GM19452 (cell line): Measurements from ENCODE around the gene SLC4A9.
"Not testable (repeated sequence)": the region's sequence is repeated elsewhere in the genome, so short reads cannot be mapped to it uniquely, and the experiment has no call there.

Experiments used
- ATAC-seq: cut with Tn5 transposase; IDR thresholded peaks from one replicate; pipeline ENCODE4 v1.9.1; 2021; ENCODE audit not compliant: unreplicated experiment

Gene SLC4A9

DNA sequence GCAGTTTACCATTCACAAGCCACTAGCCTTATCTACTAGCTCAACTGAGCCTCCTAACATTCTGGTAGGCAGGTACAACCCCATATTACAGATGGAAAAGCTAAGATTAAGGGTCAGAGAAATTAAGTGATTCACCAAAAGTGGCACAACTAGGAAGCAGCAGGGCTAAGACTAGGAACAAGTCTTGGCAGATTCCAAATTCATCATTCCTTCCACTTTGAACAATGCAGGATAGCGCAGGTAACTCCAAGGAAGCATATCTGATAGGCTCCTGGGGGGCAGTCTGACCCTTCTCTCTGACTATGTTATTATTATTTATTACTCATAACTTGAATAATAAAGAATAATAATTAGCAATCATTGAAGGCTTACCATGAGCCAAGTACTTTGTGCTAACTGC lies 22.1 kb upstream of the SLC4A9 start:
- no peak for ATAC-seq

DNA sequence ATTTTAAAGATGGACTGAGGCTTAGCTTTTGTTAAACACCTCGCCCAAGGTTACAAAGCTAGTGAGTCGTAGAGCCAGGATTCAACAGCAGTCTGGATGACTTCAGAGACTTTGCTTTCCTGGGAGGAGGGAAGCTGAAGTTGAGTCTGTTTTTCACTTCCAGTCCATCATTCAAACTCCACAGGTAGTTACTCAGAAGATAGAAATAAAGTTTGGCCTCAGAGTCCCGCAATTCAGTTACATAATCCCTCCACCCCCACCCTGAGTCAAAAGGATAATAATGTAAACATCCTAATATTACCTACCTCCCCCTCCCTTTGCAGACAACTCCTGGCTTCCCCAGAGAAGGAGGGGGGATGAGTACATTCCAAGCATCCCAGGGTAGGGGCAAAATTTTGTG lies 21.7 kb upstream of the SLC4A9 start:
- no peak for ATAC-seq

DNA sequence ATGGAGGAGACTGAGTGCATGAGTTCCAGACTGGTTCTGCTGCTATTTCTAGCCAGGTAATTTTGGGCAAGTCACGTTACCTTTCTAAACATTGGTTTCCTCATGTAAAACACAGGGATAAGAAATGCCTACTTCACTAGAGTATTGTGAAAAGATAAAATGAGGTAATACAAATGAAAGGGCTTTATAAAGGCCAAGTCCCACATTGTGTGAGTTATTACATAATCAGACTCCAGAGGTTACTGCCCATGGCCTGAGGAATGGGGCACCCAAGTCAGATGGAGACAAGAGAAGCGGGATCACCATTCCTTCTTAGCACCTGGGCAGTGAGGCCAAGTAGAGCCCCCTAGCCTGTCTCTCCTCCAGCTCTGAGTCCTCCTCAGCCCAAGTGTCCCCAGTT lies 21.1 kb upstream of the SLC4A9 start:
- no peak for ATAC-seq

DNA sequence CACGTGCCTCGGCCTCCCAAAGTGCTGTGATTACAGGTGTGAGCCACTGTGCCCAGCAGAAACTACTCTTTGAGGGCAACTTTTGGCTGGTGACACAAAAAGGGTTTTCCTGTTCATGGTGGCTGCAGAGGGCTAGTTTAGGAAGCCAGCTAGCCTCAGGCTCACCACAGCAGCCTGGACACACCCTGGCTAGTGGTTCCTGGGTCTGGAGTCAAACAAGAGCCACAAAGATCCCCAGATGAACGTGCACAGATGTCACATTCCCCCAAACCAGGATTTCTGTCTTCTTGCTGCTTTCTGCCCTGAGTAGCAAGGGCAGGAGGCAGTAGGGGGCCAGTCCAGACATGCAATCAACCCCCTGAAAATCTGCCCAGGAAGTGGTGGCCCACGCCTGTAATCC lies 20.4 kb upstream of the SLC4A9 start:
- ATAC-seq, result no peak

DNA sequence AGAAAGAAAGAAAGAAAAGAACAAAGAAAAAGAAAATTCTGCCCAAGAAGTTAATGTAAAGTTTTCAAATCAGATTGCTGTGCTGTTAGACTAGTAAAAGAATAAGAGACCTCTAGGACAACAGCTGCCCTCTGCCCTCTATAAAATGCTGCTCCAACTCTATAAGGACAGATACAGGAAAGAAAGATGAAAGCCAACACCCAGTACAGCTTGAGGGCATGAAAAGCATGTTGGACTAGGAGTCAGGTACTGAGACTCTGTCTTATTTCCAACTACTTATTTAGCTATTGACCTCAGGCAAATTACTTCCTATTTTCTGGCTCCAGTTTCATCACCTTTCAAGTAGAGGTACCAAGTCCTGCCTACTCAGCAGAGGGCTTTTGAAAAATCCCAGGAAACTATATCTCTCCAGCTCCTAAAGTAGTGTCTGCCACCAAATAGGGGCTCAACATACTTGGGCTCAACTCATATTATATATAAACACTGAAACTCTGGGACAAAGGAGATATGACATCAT lies 19.3 kb upstream of the SLC4A9 start:
- no peak for ATAC-seq

DNA sequence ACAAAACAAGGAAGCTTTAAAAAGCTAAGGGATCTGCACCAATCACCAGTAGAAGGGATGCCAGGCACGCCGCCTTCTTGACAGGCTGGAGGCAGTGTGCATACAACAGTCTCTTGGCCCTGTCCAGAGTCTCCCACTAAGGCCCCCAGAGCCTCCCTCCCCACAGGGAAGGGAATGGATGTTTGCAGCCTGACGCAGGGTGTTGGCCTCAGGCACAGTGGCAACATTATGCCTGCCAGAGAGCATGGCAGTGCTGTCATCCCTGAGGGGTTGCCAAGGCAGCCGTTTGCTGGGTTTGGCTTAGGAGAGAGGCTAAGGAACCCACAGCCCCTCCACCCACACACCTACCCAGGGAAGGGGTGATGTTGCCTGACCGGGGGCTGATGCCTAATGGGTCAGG lies 18.4 kb upstream of the SLC4A9 start:
- no peak for ATAC-seq

DNA sequence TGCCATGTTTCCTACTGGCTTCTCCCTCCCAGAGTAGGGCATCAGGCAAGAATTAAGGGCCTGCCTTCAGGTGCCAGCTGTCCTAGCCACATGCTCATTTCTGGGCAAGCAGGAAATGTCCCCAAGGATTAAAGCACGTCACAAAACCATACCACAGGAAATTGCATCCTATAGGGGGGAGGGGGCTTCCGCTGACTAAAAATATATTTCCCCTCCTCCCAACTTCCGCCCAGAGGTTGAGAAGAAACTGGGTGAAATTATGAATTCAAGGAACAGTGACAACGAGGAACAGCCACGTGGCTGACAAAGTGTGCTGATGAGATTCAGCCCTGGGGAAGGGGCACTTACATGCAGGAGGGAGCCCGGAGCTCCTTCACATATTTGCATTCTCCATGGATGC lies 17.7 kb upstream of the SLC4A9 start:
- no peak for ATAC-seq

DNA sequence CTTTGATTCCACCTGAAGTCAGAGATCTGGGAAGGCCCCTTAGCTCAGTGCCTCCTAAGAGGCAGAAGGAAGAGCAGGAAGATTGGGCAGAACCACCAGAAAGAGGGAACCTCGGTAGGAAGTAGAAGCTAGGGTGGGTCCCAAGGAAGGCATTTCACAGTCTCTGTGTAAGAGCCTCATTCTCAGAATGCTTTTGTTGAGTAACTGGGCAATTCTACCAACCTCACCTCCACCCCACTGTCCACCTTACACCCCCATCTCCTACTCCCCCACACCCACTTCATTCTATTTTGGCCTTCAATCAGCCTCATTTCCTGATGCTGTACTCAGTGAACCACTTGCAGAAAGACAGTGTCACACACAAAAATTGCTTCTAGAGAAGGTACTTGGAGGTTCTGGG lies 17.1 kb upstream of the SLC4A9 start:
- no peak for ATAC-seq

DNA sequence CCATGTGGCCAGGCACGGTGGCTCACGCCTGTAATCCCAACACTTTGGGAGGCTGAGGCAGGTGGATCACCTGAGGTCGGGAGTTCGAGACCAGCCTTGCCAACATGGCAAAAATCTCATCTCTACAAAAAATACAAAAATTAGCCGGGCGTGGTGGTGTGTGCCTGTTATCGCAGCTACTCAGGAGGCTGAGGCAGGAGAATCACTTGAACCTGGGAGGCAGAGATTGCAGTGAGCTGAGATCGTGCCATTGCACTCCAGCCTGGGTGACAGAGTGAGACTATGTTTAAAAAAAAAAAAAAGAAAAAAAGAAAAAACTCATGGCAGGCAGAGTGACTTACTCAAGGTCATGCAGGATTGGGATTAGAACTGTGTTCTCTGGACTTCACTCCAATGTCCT lies 16.1 kb upstream of the SLC4A9 start:
- ATAC-seq, result not testable (repeated sequence)

DNA sequence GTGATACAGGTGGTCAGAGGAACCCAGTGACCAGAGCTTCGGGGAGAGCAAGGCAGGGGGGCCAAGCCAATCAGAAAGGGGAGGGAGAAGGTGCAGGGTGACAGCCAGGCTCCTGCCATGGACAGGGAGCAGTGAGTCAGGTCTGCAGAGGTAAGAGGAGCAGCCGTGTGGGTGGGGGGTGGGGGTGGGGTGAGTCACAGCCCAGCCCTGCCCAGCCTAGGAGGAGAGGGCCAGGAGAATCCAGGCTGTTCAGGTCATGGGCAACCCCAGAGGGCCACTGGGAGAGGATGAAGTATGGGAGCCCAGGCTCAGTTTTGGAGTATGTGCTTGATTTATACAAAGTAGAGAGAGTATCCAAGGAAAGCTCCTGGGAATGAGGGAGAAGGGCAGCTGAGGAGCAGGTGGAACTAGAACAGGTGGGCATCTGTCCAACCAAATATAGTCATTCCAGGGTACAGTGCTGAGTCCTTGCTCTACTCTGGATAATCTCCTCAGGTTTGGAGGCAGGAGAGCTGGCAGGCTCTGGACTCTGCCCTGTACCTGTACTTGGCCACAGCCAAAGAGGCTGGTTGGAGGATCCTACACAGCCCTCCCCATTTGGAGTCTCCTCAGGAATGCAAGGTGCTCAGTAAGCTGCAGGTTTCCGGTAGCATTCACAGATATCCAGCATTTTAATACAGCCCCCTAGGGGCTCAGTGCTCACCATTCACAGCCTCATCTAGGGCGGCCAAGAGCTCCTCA lies 15.1 kb upstream of the SLC4A9 start:
- ATAC-seq, result no peak

DNA sequence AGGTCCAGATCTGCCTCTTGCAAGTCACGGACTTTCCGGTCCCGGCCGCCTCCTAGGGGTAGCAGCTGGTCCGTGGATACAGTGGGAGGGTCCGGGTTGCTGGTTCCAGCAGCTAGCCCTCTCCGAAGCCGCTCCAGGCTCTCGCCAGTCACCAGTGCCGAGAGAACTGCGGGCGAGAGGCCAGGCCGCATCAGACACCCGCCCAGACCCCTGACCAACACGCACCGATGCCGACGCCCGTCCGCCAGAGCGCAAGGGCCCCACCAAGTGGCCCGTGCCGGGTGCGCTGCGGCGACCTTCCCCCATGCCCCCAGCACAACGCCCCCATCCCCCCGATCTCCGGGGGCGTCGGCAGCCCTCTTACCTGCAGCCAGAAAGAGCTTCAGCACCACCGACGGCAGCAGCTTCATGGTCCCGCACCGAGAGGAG lies 14.1 kb upstream of the SLC4A9 start:
- peak; percentile 2 for ATAC-seq

DNA sequence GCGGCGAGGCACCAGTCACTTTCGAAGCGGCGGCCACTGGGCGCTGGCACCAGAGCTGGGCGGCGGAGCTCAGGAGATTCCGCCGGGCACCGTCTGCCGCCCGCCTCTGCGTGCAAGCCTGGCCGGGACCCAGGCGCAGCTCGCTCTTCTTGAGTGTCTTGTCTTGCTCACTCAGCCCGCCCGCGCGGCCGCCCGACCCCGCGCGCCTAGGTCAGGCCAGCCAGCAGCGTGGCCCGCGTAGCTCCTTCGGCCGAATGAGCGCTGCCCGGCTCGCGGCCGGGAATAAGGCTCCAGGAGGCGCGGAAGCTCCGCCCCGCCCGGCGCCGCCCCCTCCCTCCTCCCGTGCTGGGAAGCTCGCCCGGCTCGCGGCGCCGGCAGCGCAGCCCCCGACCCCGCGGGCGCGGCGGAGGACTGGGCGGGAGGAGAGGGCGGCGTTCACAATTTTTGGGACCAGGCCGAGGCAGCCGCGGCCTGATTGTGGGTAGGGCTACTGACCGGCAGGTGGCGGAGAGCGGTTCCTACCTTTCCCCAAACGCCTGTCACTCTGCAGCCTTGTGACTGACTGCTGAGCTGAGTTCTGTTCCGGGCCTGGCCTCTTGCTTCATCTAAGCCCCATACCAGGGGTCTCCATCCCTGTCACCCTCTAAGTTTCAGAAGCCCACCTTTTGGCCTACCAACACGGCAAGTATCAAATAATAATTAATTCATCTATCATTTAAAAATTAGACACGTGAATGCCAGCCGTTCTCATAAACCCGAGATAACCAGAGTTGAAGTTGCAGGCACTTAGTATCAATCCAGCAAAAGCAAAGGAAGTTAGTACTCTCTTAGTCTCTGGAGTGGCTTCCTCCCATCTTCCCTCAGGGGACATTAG lies 13.4 kb upstream of the SLC4A9 start, which contains the start of gene HBEGF:
Gene HBEGF, minus strand, starts transcription at position 256 of the 874 bp plus-strand sequence. CDS start 275 bp downstream, outside the sequence.
- peak; percentile 68 for ATAC-seq

DNA sequence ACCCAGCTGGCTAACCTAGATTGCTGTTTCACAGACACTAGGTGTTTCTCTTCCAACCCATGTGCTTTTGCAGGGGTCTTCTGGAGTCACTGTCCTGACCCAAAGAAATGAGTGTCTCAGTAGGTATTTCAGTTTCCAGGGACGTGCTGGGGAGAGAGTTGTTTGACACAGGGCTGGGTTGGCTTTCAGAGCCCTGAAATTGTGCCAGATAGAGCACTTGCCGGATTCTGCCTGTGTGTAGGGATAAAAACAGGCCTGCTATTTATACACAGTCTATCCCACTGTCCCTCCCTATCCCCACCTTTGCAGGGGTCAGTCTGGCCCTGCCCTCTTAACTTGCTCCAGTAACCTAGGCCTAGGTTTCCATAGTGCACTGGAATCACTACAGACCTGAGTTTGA lies 12.6 kb upstream of the SLC4A9 start:
- ATAC-seq, result no peak

DNA sequence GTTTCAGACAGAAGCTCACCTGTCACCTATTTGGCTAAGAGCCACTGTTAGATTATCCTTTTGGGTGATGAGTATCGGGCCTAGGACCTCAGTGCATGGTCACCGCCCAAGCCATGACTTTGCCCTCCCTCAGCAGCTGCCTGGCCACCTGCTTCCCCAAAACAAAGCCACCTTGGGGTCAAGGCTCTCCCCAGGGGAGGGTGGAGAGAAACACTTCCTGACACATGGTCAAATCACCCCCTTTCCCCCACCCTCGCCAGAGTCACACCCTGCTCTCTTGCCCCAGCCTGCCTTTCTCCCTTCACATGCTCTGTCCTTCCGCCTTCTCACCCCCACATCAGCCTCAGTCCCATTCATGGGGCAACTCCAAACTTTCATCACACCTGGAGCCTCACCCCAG lies 11.9 kb upstream of the SLC4A9 start:
- ATAC-seq, result no peak

DNA sequence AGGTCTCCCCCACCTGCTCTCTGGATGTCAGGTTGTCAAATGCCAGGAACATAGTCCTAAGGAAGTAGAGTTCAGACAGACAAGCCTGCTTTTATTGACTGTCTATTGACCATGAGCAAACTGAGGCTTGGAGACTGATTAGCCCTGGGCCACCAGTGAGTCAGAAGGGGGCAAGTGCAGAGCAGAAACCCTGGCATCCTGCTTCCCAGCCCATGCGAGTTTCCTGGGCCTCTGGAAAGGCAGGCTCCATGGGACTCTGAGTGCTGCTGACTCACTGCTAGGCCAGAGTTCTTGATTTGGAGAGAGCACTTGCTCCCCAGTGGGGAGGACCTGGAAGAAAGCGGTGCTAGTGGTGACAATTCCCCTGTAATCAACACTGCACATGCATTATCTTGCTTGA lies 10.8 kb upstream of the SLC4A9 start:
- no peak for ATAC-seq

DNA sequence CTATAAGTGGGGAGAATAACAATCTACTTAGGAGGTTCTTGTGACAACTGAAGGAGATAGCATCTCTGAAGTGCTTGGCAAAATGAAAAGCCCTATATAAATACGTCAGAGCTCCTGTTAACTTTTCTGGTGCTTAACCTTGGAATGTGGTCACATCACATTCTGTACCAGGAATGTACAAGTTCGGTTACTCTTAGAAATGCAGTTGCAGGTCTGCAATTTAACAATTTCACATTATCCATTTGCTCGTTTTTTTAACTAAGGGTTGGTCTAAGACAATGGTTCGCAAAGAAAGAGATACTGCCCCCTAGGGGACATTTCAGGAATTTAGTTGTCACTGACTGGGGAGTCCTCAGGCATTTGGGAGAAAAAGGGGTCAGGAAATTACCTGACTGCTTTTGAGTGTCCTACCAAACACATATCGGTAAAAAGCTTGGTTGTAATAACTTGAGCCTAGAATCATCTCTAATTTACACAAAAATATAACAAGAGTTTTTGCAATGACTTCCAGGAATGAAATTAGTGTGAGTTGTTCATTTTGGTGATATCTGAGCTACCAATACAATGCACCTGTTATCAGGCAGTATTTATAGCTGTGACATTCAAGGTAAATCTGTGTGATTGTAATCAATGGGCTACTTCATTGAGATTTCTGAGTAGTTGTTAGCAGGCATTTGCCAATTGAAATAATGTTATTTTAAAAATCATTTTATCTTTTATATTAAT lies 8.2 kb upstream of the SLC4A9 start:
- ATAC-seq, result peak; percentile 67

DNA sequence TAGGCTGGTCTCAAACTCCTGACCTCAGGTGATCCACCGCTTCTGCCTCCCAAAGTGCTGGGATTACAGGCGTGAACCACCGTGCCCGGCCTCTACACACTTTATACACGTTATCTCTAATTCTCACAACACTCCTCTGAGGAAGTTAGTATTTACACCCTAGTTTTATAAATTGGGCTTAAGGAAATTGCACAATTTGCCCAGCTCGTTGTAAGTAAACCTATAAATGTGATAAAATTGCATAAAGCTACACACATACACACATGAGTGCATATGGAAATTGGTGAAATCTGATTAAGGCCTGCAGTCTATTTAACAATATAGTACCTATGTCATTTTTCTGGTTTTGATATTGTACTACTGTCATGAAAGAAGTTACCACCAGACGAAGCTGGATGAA lies 4.4 kb upstream of the SLC4A9 start:
- ATAC-seq, result no peak

DNA sequence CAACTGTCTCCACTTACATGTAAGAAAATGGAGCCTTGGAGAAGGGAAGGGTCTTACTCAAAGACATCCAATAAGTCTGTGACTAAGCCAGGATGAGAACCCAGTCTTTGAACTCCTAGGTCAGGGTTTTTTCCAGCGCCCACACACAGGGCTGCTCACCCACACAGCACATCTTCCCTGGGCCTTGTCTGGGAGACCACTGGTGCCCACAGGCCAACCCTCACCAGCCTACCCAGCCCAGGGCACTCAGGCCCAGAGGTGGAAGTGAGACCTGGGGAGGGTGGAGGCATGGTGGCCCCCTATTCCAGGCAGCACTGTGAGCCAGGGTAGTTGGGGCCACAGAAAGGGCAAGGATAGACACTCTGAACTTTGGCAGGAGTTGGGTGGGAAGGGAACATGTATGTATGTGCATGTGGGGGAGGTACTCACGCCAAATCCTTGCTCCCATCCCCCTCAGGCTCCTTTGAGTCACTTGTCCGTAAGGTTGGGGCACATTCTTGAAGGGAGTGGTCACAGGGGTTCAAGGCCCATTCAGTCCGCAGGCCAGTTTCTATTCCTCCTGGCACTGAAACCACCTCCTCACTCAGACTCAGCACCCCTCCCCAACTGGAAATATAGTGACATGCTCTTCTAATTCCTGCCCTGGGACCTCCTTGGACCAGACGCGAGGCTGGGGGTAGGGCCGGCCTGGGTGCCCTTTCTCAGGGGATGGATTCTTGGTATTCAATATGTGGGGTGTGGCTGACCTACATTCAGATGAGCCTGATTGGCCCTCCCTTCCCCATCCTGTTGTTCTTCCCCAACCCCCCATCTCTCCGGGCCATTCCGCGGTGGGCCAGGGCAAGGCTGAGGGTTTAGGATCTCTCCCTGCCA lies 2.9 kb upstream of the SLC4A9 start:
- peak; percentile 27 for ATAC-seq

DNA sequence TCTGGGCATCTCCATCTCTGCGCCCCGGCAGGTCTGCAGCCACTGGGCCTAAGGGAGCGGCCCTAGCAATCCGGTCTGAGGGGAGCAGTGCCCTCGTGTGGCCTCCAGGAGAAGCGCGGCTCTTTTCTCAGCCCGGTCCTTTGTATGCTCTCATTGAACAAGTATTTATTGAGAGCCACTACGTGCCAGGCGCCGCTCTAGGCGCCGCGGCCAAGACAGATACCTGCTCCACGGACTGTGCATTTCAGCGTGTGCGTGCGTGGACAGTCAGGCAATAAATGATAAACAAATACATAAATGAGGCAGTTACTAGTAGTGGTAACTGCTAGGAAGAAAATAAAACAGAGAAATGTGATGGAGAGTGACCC lies 2.3 kb upstream of the SLC4A9 start:
- peak; percentile 97 for ATAC-seq

DNA sequence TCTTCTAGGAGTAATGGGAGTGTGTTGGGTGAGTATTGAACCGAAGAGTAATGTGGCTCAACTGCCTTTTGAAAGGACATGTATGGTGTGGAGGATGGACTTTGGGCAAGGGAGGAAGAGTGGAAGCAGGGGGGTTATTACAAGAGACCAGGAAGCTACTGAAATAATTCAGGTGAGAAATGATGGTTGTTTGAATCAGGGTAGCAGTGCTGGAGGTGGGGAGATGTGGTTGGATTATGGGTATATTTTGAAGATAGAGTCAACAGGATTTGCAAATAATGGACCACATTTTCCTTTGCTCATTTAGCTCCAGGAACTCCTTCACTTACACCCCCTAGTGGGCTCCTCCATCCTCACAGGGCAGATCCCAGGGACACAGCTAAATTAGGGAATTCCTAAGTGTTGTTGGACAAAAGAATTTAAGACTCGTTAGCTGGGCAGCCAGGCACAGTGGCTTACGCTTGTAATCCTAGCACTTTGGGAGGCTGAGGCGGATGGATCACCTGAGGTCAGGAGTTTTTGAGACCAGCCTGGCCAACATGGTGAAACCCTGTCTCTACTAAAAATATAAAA lies 1.2 kb upstream of the SLC4A9 start:
- no peak for ATAC-seq
